ENCODE measurements around the gene NPAS3.

Gene NPAS3

GRCh38 chr14:33610121-33610520, 671.4 kb downstream of the NPAS3 start:
- TF ChIP-seq EZH2phosphoT487 (IDR thresholded peaks at IDR 0.05; ENCODE audit: borderline replicate concordance) (no peak), CTCF (conservative IDR thresholded peaks at IDR 0.05; ENCODE audit: low read length) (no peak)
- H4K20me1 ChIP-seq (ENCODE audit: insufficient read depth, low read length, poor library complexity, severe bottlenecking): no peaks in the 10 kb centered on the region
- no peak overlapping the region for H3K9ac ChIP-seq (ENCODE audit: low read depth, low read length, poor library complexity, severe bottlenecking)
- H3K4me3 ChIP-seq (ENCODE audit: low read length, poor library complexity, severe bottlenecking): no peak overlapping the region
- peaks cover 17% of the 10 kb centered on the region for H3K27me3 ChIP-seq (ENCODE audit: insufficient read depth, low read length, poor library complexity, severe bottlenecking)
- no peak overlapping the region for H2AFZ ChIP-seq (ENCODE audit: low read length)
- no peaks in the 10 kb centered on the region for H3K9me2 ChIP-seq (replicated peaks; ENCODE audit: low read depth, low read length)
- H3K79me2 ChIP-seq (ENCODE audit: insufficient read depth, low read length): no peaks in the 10 kb centered on the region
- H3F3A ChIP-seq (ENCODE audit: low read depth): no peaks in the 10 kb centered on the region
- no peaks in the 10 kb centered on the region for H3K9me3 ChIP-seq (ENCODE audit: insufficient read depth, low read depth, low read length)
- no peaks in the 10 kb centered on the region for H3K4me1 ChIP-seq (ENCODE audit: insufficient read depth, low read length, poor library complexity, severe bottlenecking)
- H3K4me2 ChIP-seq (ENCODE audit: low read depth, low read length, poor library complexity, severe bottlenecking): no peak overlapping the region
- no peaks in the 10 kb centered on the region for H3K36me3 ChIP-seq (ENCODE audit: insufficient read depth, low read length)

- no peaks in the 10 kb centered on the region for H3K9me3 ChIP-seq (ENCODE audit: insufficient read depth, low read depth, low read length)
- no peak overlapping the region for H3K4me2 ChIP-seq (ENCODE audit: low read depth, low read length, poor library complexity, severe bottlenecking)
- no peaks in the 10 kb centered on the region for H3F3A ChIP-seq (ENCODE audit: low read depth)
- TF ChIP-seq EZH2phosphoT487 (IDR thresholded peaks at IDR 0.05; ENCODE audit: borderline replicate concordance) (no peak), CTCF (conservative IDR thresholded peaks at IDR 0.05; ENCODE audit: low read length) (no peak)
- H3K4me1 ChIP-seq (ENCODE audit: insufficient read depth, low read length, poor library complexity, severe bottlenecking): no peaks in the 10 kb centered on the region
- no peaks in the 10 kb centered on the region for H3K79me2 ChIP-seq (ENCODE audit: insufficient read depth, low read length)
- no peak overlapping the region for H3K4me3 ChIP-seq (ENCODE audit: low read length, poor library complexity, severe bottlenecking)
- H4K20me1 ChIP-seq (ENCODE audit: insufficient read depth, low read length, poor library complexity, severe bottlenecking): no peaks in the 10 kb centered on the region
- H3K9me2 ChIP-seq (replicated peaks; ENCODE audit: low read depth, low read length): no peaks in the 10 kb centered on the region
- H3K36me3 ChIP-seq (ENCODE audit: insufficient read depth, low read length): no peaks in the 10 kb centered on the region
- no peak overlapping the region for H3K9ac ChIP-seq (ENCODE audit: low read depth, low read length, poor library complexity, severe bottlenecking)
- no peak overlapping the region for H2AFZ ChIP-seq (ENCODE audit: low read length)
- peaks cover 17% of the 10 kb centered on the region for H3K27me3 ChIP-seq (ENCODE audit: insufficient read depth, low read length, poor library complexity, severe bottlenecking)
Observed at GRCh38 chr14:33611405-33612196, 672.9 kb downstream of the NPAS3 start.

GRCh38 chr14:33612197-33612505, 673.5 kb downstream of the NPAS3 start:
- Histone ChIP-seq H3K9me3 (ENCODE audit: insufficient read depth, low read depth, low read length) (no peaks in the 10 kb centered on the region), H2AFZ (ENCODE audit: low read length) (no peak overlapping the region), H3K4me3 (ENCODE audit: low read length, poor library complexity, severe bottlenecking) (no peak overlapping the region), H3K27me3 (ENCODE audit: insufficient read depth, low read length, poor library complexity, severe bottlenecking) (peaks cover 17% of the 10 kb centered on the region), H4K20me1 (ENCODE audit: insufficient read depth, low read length, poor library complexity, severe bottlenecking) (no peaks in the 10 kb centered on the region), H3K79me2 (ENCODE audit: insufficient read depth, low read length) (no peaks in the 10 kb centered on the region), H3K9me2 (replicated peaks; ENCODE audit: low read depth, low read length) (no peaks in the 10 kb centered on the region), H3K4me2 (ENCODE audit: low read depth, low read length, poor library complexity, severe bottlenecking) (no peak overlapping the region), H3K9ac (ENCODE audit: low read depth, low read length, poor library complexity, severe bottlenecking) (no peak overlapping the region), H3F3A (ENCODE audit: low read depth) (no peaks in the 10 kb centered on the region), H3K4me1 (ENCODE audit: insufficient read depth, low read length, poor library complexity, severe bottlenecking) (no peaks in the 10 kb centered on the region), H3K36me3 (ENCODE audit: insufficient read depth, low read length) (no peaks in the 10 kb centered on the region)
- TF ChIP-seq EZH2phosphoT487 (IDR thresholded peaks at IDR 0.05; ENCODE audit: borderline replicate concordance): no peak
- TF ChIP-seq CTCF (conservative IDR thresholded peaks at IDR 0.05; ENCODE audit: low read length): no peak

Data from Loucy (cell line).